ENCODE data around the gene GRPEL1.

DNA sequence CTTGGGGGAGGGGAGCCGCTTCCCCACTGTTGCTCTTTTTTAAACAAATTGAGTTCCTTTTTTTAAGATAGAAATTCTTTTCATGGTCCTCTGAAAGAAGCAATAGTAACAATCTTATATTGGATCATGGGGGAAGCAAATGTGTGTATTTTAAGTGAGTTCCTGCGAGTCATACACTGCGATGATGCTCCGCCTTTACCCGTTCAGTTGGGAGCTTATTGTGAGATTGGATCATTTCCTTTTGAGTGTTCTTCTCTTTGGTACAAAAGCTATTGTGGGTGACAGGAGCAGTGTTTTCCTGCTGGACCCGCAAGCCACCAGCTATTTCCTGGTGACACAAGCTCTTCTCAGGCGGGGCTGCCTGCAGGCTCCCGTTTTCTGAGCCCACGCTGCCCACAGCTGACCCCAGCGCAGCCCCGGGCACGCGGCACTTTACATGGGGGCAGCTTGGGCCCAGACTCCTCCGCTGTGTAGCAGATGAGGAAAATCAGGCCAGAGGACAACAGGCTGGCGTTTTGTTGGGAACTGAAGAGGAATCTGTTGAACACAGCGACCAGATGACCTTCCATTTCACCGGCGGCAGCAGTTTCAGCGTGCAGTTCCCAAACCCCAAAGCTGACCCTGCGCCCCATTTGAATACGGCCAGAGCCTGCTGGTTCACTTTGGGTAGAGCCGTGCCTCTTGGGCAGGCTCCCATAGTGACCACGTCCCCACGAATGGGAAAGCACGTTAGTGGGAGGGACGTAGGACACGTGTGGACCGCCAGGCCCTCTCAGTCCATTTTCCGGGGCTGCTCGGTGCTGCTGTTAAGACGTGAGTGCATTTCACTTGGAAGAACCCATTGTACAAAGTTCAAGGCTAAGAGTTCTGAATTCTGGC, 12.5 kb downstream of the GRPEL1 start:
- TF ChIP-seq, protein P1, sequence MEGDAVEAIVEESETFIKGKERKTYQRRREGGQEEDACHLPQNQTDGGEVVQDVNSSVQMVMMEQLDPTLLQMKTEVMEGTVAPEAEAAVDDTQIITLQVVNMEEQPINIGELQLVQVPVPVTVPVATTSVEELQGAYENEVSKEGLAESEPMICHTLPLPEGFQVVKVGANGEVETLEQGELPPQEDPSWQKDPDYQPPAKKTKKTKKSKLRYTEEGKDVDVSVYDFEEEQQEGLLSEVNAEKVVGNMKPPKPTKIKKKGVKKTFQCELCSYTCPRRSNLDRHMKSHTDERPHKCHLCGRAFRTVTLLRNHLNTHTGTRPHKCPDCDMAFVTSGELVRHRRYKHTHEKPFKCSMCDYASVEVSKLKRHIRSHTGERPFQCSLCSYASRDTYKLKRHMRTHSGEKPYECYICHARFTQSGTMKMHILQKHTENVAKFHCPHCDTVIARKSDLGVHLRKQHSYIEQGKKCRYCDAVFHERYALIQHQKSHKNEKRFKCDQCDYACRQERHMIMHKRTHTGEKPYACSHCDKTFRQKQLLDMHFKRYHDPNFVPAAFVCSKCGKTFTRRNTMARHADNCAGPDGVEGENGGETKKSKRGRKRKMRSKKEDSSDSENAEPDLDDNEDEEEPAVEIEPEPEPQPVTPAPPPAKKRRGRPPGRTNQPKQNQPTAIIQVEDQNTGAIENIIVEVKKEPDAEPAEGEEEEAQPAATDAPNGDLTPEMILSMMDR (IDR thresholded peaks at IDR 0.05), result no peak
- TF ChIP-seq POLR2A (IDR thresholded peaks at IDR 0.05), result no peak

Measured in testis (tissue), 2 donors.